T-cell (primary cell): Measurements from ENCODE around the gene STYXL2. TPM values are rescaled to one million over a fixed set of nuclear protein-coding genes. Genes with fewer than 3 reads are reported as not detected.

Experiments used
- ATAC-seq, 4 experiments: fragments of 200-7000 bp in 3 of 4; fragments of 150-1000 bp in 1 of 4; cut with Tn5 transposase; replicated peaks in 1 of 4; 1 replicate in 3 of 4; 2 replicates in 1 of 4; pipeline ENCODE4 v1.10.0; 2021; ENCODE audit warnings: moderate library complexity in 3 of 4, mild to moderate bottlenecking in 2 of 4, moderate number of reproducible peaks in 1 of 4
- CTCF ChIA-PET, 2 donors: fragments of 300-600 bp; sonication (Branson Sonifier 250); formaldehyde crosslinking; loops; one replicate each; lab custom pipeline; 2022; ENCODE audit warnings: antibody characterized with exemption in 2 of 2; lab: Charles Lee
- POLR2A ChIA-PET, 2 donors: fragments of 300-600 bp; sonication (Branson Sonifier 250); formaldehyde crosslinking; loops; one replicate each; lab custom pipeline; 2022; ENCODE audit warnings: antibody characterized with exemption in 2 of 2; lab: Charles Lee
- DNase-seq, 35 experiments: peaks; one replicate each; pipeline versions ENCODE4 v3.0.0 to v3.0.0-alpha.2; 2013 to 2023
- H3K27ac ChIP-seq: one replicate; pipeline ENCODE4 v1.5.1; 2013; ENCODE audit warnings: low read length
- H3K27me3 ChIP-seq, 2 experiments: replicated peaks in 1 of 2; 1 replicate in 1 of 2; 2 replicates in 1 of 2; pipeline versions ENCODE4 v1.6.1 to v1.7.0; 2013; ENCODE audit warnings: low read length in 1 of 2, mixed read lengths in 1 of 2; ENCODE audit not compliant: control insufficient read depth in 2 of 2, insufficient read depth in 2 of 2; ENCODE audit errors: extremely low read depth in 1 of 2
- H3K36me3 ChIP-seq, 2 donors: 1 replicate in 1 of 2; 2 replicates in 1 of 2; pipeline versions ENCODE4 v1.6.1 to v1.7.0; 2013; ENCODE audit warnings: low read length in 1 of 2; ENCODE audit not compliant: control insufficient read depth in 2 of 2, insufficient read depth in 1 of 2; ENCODE audit errors: extremely low read depth in 1 of 2
- H3K4me1 ChIP-seq, 2 experiments: 1 replicate in 1 of 2; 2 replicates in 1 of 2; pipeline versions ENCODE4 v1.6.1 to v1.7.0; 2013; ENCODE audit warnings: low read length in 2 of 2, mixed read lengths in 1 of 2; ENCODE audit not compliant: insufficient read depth in 2 of 2, control insufficient read depth in 1 of 2; ENCODE audit errors: extremely low read depth in 1 of 2
- H3K4me3 ChIP-seq, 2 donors: 1 replicate in 1 of 2; 2 replicates in 1 of 2; pipeline versions ENCODE4 v1.5.1 to v1.7.0; 2013; ENCODE audit warnings: mild to moderate bottlenecking in 2 of 2, low read length in 1 of 2, moderate library complexity in 1 of 2; ENCODE audit not compliant: control insufficient read depth in 1 of 2; ENCODE audit errors: extremely low read depth in 1 of 2
- H3K9me3 ChIP-seq: 2 replicates; pipeline ENCODE4 v1.7.0; 2013
- H3K27ac Mint-ChIP-seq, 2 donors: one replicate each; pipeline ENCODE4 v1.8.0; 2020 to 2021; ENCODE audit warnings: mild to moderate bottlenecking in 2 of 2, mixed read lengths in 2 of 2
- H3K27me3 Mint-ChIP-seq, 2 donors: one replicate each; pipeline ENCODE4 v1.8.0; 2021 to 2022; ENCODE audit warnings: mixed read lengths in 2 of 2
- H3K36me3 Mint-ChIP-seq: one replicate; pipeline ENCODE4 v1.8.0; 2021; ENCODE audit warnings: mixed read lengths
- H3K4me1 Mint-ChIP-seq, 3 donors: one replicate each; pipeline ENCODE4 v1.8.0; 2020 to 2022; ENCODE audit warnings: mixed read lengths in 3 of 3, mild to moderate bottlenecking in 1 of 3
- H3K4me3 Mint-ChIP-seq, 3 donors: one replicate each; pipeline ENCODE4 v1.8.0; 2020 to 2022; ENCODE audit warnings: mild to moderate bottlenecking in 3 of 3, mixed read lengths in 3 of 3, moderate library complexity in 3 of 3
- H3K9me3 Mint-ChIP-seq, 3 donors: one replicate each; pipeline ENCODE4 v1.8.0; 2020 to 2022; ENCODE audit warnings: mixed read lengths in 3 of 3
- WGBS: methylation state at CpG from one replicate; pipeline ENCODE4 v1.1.5; 2013; ENCODE audit warnings: missing lambda C conversion rate; ENCODE audit not compliant: insufficient coverage; 5-methylcytosine and 5-hydroxymethylcytosine counted together
- total RNA-seq, 35 experiments: library from RNA in 6 of 35; stranded (reverse) in 6 of 35; fragments of 120-200 nt in 1 of 35; gene quantifications; one replicate each; pipeline versions ENCODE4 v1.2.1 to v1.2.4 and lab custom pipeline; 2013 to 2026

Gene STYXL2
- total RNA-seq, 5 donors from 2014 or later (not counting 1 experiment from before 2014, with no cell fraction given) = not detected

- Histone ChIP-seq H3K27me3 (no peaks in the 10 kb centered on the region), H3K4me3 (no peak overlapping the region), H3K9me3 (no peaks in the 10 kb centered on the region), H3K36me3 (peaks cover 0 to 7% of the 10 kb centered on the region in 2 donors), H3K4me1 (peaks cover 0 to 6% of the 10 kb centered on the region in 2 experiments), H3K27ac (no peak overlapping the region)
- ATAC-seq (no peak), DNase-seq (no peak)
- Mint-ChIP-seq H3K9me3 (no peaks in the 10 kb centered on the region), H3K27ac (no peak overlapping the region), H3K27me3 (no peaks in the 10 kb centered on the region), H3K36me3 (peaks cover 6% of the 10 kb centered on the region), H3K4me1 (peaks cover 6 to 8% (median 8%) of the 10 kb centered on the region in 3 donors), H3K4me3 (no peak overlapping the region)
- CTCF ChIA-PET = interaction anchor here (0.6 to 10.4 kb wide), 10 partner anchors 11 to 276 kb away, joined by 3 to 325 read pairs (median 5); partner anchors contain the start of gene POU2F1 (in 1 of the 2)
- 89% methylated on average over 3 of the region's 3 CpGs for whole genome bisulfite sequencing
- POLR2A ChIA-PET = interaction anchor here (1.0 to 2.4 kb wide), 2 partner anchors 151 kb away, joined by 3 to 7 read pairs; no protein-coding TSS in a partner anchor
Observed at GRCh38 chr1:167061073-167061464, 32.8 kb upstream of the STYXL2 start.

- Histone ChIP-seq H3K27me3 (no peaks in the 10 kb centered on the region), H3K9me3 (no peaks in the 10 kb centered on the region), H3K27ac (no peak overlapping the region), H3K4me3 (no peak overlapping the region), H3K4me1 (peaks cover 0 to 9% of the 10 kb centered on the region in 2 experiments), H3K36me3 (peaks cover 3 to 11% of the 10 kb centered on the region in 2 donors)
- ATAC-seq (no peak), DNase-seq (no peak)
- no peaks in the 10 kb centered on the region for H3K9me3 Mint-ChIP-seq
- POLR2A ChIA-PET = no interaction called here
- 95% methylated on average over 3 of the region's 9 CpGs for WGBS
- peaks cover 6% of the 10 kb centered on the region for H3K36me3 Mint-ChIP-seq
- CTCF ChIA-PET = interaction anchor here (0.5 to 10.4 kb wide), 7 partner anchors 19 to 470 kb away, joined by 3 to 325 read pairs (median 3); no protein-coding TSS in a partner anchor
- H3K4me3 Mint-ChIP-seq = no peak overlapping the region
- no peak overlapping the region for H3K27ac Mint-ChIP-seq
- no peaks in the 10 kb centered on the region for H3K27me3 Mint-ChIP-seq
- peaks cover 0 to 2% (median 1%) of the 10 kb centered on the region in 3 donors for H3K4me1 Mint-ChIP-seq
Observed at GRCh38 chr1:167064621-167065020, 29.3 kb upstream of the STYXL2 start.

GRCh38 chr1:167065471-167065870 is 28.4 kb upstream of the STYXL2 start:
- CTCF ChIA-PET = interaction anchor here (0.6 to 9.5 kb wide), 7 partner anchors 58 to 488 kb away, joined by 3 to 325 read pairs (median 3); partner anchors contain the start of gene CREG1 (in 1 of the 2)
- no peaks in the 10 kb centered on the region for H3K9me3 Mint-ChIP-seq
- H3K27me3 Mint-ChIP-seq = no peaks in the 10 kb centered on the region
- POLR2A ChIA-PET = no interaction called here
- ATAC-seq = no peak
- Histone ChIP-seq H3K27me3 (no peaks in the 10 kb centered on the region), H3K4me1 (peaks cover 0 to 9% of the 10 kb centered on the region in 2 experiments), H3K27ac (no peak overlapping the region), H3K4me3 (no peak overlapping the region), H3K9me3 (no peaks in the 10 kb centered on the region), H3K36me3 (peaks cover 3 to 11% of the 10 kb centered on the region in 2 donors)
- no peak overlapping the region for H3K27ac Mint-ChIP-seq
- no peak for DNase-seq
- H3K4me3 Mint-ChIP-seq = no peak overlapping the region
- H3K36me3 Mint-ChIP-seq = peaks cover 6% of the 10 kb centered on the region
- peaks cover 0 to 2% (median 0%) of the 10 kb centered on the region in 3 donors for H3K4me1 Mint-ChIP-seq
- WGBS = 90% methylated on average over 4 of the region's 8 CpGs

- no peaks in the 10 kb centered on the region for H3K9me3 ChIP-seq
- H3K4me3 ChIP-seq = no peak overlapping the region
- Mint-ChIP-seq H3K4me3 (peak overlapping the region in 1 of 3 donors; percentile 22), H3K9me3 (no peaks in the 10 kb centered on the region), H3K4me1 (peaks cover 0 to 2% (median 0%) of the 10 kb centered on the region in 3 donors), H3K27me3 (no peaks in the 10 kb centered on the region), H3K27ac (no peak overlapping the region), H3K36me3 (peaks cover 3% of the 10 kb centered on the region)
- H3K27ac ChIP-seq = no peak overlapping the region
- WGBS = 12% methylated on average over 25 of the region's 31 CpGs
- peaks cover 3 to 11% of the 10 kb centered on the region in 2 donors for H3K36me3 ChIP-seq
- peaks cover 0 to 2% of the 10 kb centered on the region in 2 experiments for H3K27me3 ChIP-seq
- POLR2A ChIA-PET = interaction anchor here in 1 of 2 donors (0.5 kb wide), 1 partner anchor 35 kb away, joined by 3 read pairs; no protein-coding TSS in a partner anchor
- ATAC-seq = peak; percentile 89 to 96 (median 94)
- DNase-seq = peak; percentile 43 to 86 (median 71)
- H3K4me1 ChIP-seq = peaks cover 0 to 9% of the 10 kb centered on the region in 2 experiments
- CTCF ChIA-PET = interaction anchor here (0.5 to 1.5 kb wide), 16 partner anchors 13 to 487 kb away, joined by 3 to 12 read pairs (median 3); partner anchors contain the start of genes CREG1 (in 1 of the 2) and POU2F1 (in 1 of the 2)
Observed at GRCh38 chr1:167066333-167067122, 27.3 kb upstream of the STYXL2 start.

GRCh38 chr1:167067904-167068303 is 26.0 kb upstream of the STYXL2 start:
- Mint-ChIP-seq H3K4me3 (no peak overlapping the region), H3K9me3 (no peaks in the 10 kb centered on the region), H3K36me3 (peaks cover 3% of the 10 kb centered on the region), H3K27me3 (no peaks in the 10 kb centered on the region), H3K27ac (no peak overlapping the region), H3K4me1 (peaks cover 0 to 2% (median 0%) of the 10 kb centered on the region in 3 donors)
- no peaks in the 10 kb centered on the region for H3K9me3 ChIP-seq
- H3K27ac ChIP-seq = no peak overlapping the region
- WGBS = no CpG with 5 or more reads among the region's 3 CpGs
- no peak overlapping the region for H3K4me3 ChIP-seq
- DNase-seq (no peak), ATAC-seq (no peak)
- CTCF ChIA-PET = no interaction called here
- peaks cover 0 to 9% of the 10 kb centered on the region in 2 experiments for H3K4me1 ChIP-seq
- peaks cover 3 to 6% of the 10 kb centered on the region in 2 donors for H3K36me3 ChIP-seq
- H3K27me3 ChIP-seq = peaks cover 0 to 3% of the 10 kb centered on the region in 2 experiments
- POLR2A ChIA-PET = no interaction called here

- Mint-ChIP-seq H3K9me3 (no peaks in the 10 kb centered on the region), H3K36me3 (peaks cover 3% of the 10 kb centered on the region), H3K4me3 (no peak overlapping the region), H3K4me1 (peaks cover 0 to 2% (median 0%) of the 10 kb centered on the region in 3 donors), H3K27ac (no peak overlapping the region), H3K27me3 (no peaks in the 10 kb centered on the region)
- Histone ChIP-seq H3K36me3 (peaks cover 3 to 4% of the 10 kb centered on the region in 2 donors), H3K27ac (no peak overlapping the region), H3K27me3 (peaks cover 0 to 3% of the 10 kb centered on the region in 2 experiments), H3K4me1 (peaks cover 0 to 9% of the 10 kb centered on the region in 2 experiments), H3K9me3 (no peaks in the 10 kb centered on the region), H3K4me3 (no peak overlapping the region)
- DNase-seq (no peak), ATAC-seq (no peak)
- 92% methylated on average over 10 of the region's 13 CpGs for WGBS
- POLR2A ChIA-PET = no interaction called here
- CTCF ChIA-PET = interaction anchor here in 1 of 2 donors (0.8 kb wide), 1 partner anchor 9 kb away, joined by 8 read pairs; no protein-coding TSS in a partner anchor
Observed at GRCh38 chr1:167068761-167069160, 25.1 kb upstream of the STYXL2 start.
